Gastroesophageal sphincter (tissue), 3 donors: ENCODE data around the gene RBP3.

Experiments used
- POLR2A ChIP-seq, 2 donors: fragments of 450-650 bp; IDR thresholded peaks; one replicate each; pipeline ENCODE4 v1.6.1; 2017; ENCODE audit warnings: antibody characterized with exemption in 2 of 2, mild to moderate bottlenecking in 2 of 2, moderate library complexity in 1 of 2
- TF ChIP-seq, protein P1 (sequence below), 4 experiments: fragments of 200-600 bp in 2 of 4; fragments of 450-650 bp in 2 of 4; sonication (generic) in 1 of 4; IDR thresholded peaks; one replicate each; pipeline ENCODE4 v1.5.1; 2017 to 2019; ENCODE audit warnings: antibody characterized with exemption in 4 of 4, mild to moderate bottlenecking in 2 of 4, moderate library complexity in 2 of 4

DNA sequence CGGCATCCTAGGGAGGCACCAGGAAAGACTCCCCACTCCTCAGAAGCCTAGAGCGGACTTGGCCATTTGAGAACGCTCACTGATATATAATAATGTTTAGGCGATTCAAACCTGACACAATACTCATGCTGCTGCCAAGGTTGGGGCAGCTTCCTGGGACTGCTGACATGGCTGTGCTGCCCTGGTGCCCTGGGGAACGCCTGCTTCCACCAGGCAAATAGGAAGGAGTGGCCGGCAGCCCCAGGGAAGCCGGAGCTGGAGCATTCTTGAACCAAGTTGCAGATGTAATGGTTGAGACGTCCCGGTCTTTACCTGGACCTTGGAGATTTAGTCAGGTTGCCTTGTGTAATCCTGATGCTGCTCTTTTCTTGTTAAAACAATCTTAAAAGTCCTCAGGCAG, 39.4 kb upstream of the RBP3 start:
- TF ChIP-seq, protein P1, sequence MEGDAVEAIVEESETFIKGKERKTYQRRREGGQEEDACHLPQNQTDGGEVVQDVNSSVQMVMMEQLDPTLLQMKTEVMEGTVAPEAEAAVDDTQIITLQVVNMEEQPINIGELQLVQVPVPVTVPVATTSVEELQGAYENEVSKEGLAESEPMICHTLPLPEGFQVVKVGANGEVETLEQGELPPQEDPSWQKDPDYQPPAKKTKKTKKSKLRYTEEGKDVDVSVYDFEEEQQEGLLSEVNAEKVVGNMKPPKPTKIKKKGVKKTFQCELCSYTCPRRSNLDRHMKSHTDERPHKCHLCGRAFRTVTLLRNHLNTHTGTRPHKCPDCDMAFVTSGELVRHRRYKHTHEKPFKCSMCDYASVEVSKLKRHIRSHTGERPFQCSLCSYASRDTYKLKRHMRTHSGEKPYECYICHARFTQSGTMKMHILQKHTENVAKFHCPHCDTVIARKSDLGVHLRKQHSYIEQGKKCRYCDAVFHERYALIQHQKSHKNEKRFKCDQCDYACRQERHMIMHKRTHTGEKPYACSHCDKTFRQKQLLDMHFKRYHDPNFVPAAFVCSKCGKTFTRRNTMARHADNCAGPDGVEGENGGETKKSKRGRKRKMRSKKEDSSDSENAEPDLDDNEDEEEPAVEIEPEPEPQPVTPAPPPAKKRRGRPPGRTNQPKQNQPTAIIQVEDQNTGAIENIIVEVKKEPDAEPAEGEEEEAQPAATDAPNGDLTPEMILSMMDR (IDR thresholded peaks at IDR 0.05): no peak
- no peak for TF ChIP-seq POLR2A (IDR thresholded peaks at IDR 0.05)
